ENCODE results near the gene OPHN1.

The OPHN1 gene

DNA sequence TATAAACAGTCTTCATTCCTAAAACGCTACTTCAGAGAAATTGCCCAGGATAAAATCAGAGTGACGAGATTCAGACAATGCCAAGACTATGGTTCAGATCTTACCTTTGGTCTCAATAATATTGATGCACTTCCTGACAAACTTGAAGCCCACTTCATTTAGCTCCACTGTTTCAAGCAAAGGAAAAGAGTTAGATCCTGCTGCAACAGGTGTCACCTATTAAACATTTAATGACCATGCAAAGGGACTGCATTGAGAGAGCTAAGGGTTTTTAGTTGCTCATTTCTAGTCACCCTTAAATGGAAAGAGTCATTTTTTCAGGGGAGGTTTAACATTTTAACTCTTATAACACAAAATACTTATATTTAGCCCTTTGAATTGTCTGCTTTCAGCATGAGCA is 239.5 kb downstream of the OPHN1 start:
- H3K4me1 ChIP-seq: no peaks in the 10 kb centered on the region
- no peak for TF ChIP-seq Cebpa-rat (IDR thresholded peaks at IDR 0.05)
- no peak overlapping the region for H3K4me2 ChIP-seq
- H3K9ac ChIP-seq: no peak overlapping the region
- no peaks in the 10 kb centered on the region for H3K36me3 ChIP-seq
- H3K27ac ChIP-seq: no peak overlapping the region
- no peaks in the 10 kb centered on the region for H3K9me3 ChIP-seq
- H3K27me3 ChIP-seq: peaks cover 53% of the 10 kb centered on the region
- no peaks in the 10 kb centered on the region for H4K20me1 ChIP-seq
- no peak overlapping the region for H3K4me3 ChIP-seq

- Histone ChIP-seq H3K4me2 (no peak overlapping the region), H3K27me3 (peaks cover 51% of the 10 kb centered on the region), H4K20me1 (no peaks in the 10 kb centered on the region), H3K9ac (no peak overlapping the region), H3K9me3 (no peaks in the 10 kb centered on the region), H3K36me3 (no peaks in the 10 kb centered on the region), H3K27ac (no peak overlapping the region), H3K4me1 (no peaks in the 10 kb centered on the region), H3K4me3 (no peak overlapping the region)
- no peak for TF ChIP-seq Cebpa-rat (IDR thresholded peaks at IDR 0.05)
Observed at GRCh38 chrX:68193234-68193633, 240.1 kb downstream of the OPHN1 start.

GRCh38 chrX:68190799-68191198 is 242.5 kb downstream of the OPHN1 start:
- no peak for TF ChIP-seq Cebpa-rat (IDR thresholded peaks at IDR 0.05)
- no peaks in the 10 kb centered on the region for H3K9me3 ChIP-seq
- no peaks in the 10 kb centered on the region for H4K20me1 ChIP-seq
- no peak overlapping the region for H3K4me2 ChIP-seq
- H3K36me3 ChIP-seq: no peaks in the 10 kb centered on the region
- H3K4me1 ChIP-seq: no peaks in the 10 kb centered on the region
- H3K9ac ChIP-seq: no peak overlapping the region
- H3K4me3 ChIP-seq: no peak overlapping the region
- H3K27me3 ChIP-seq: peaks cover 40% of the 10 kb centered on the region
- H3K27ac ChIP-seq: no peak overlapping the region

DNA sequence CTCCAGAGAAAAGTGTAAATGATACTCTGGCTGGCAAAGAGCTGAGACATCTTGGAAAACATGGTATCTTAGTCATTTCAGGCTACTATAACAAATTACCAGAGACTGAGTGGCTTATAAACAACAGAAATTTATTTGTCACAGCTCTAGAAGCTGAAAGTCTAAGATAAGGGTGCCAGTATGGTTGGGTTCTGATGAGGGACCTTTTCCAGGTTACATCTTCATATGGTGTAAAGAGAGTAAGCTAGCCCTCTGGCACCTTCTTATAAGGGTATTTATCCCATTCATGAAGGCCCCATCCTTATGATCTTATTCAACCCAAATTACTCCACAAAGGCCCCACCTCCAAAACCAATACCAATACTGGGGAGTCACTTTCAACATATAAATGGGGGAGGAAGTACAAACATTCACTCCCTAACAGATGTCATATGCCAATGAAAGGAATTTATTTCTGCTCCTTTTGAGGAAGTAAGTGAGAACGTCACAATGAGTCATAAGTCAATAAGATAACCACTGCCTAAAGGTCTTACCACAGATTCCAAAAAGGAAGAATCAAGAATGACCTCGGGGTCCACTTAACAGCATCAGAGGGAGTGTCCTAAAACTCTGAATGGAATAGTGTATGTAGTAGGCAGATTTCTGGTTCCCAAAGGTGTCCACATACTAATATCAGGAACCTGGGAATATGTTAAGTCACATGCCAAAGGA is 246.6 kb downstream of the OPHN1 start:
- no peak overlapping the region for H3K4me2 ChIP-seq
- no peak overlapping the region for H3K27ac ChIP-seq
- H3K27me3 ChIP-seq: peaks cover 15% of the 10 kb centered on the region
- H4K20me1 ChIP-seq: no peaks in the 10 kb centered on the region
- no peaks in the 10 kb centered on the region for H3K4me1 ChIP-seq
- H3K36me3 ChIP-seq: no peaks in the 10 kb centered on the region
- H3K9ac ChIP-seq: no peak overlapping the region
- no peak overlapping the region for H3K4me3 ChIP-seq
- TF ChIP-seq Cebpa-rat (IDR thresholded peaks at IDR 0.05): no peak
- H3K9me3 ChIP-seq: no peaks in the 10 kb centered on the region

- Histone ChIP-seq H3K9ac (no peak overlapping the region), H3K4me2 (no peak overlapping the region), H3K36me3 (no peaks in the 10 kb centered on the region), H3K27me3 (peaks cover 4% of the 10 kb centered on the region; the same call in 1 of the 2 replicates), H3K4me1 (no peaks in the 10 kb centered on the region), H3K4me3 (no peak overlapping the region), H4K20me1 (no peaks in the 10 kb centered on the region), H3K9me3 (no peaks in the 10 kb centered on the region), H3K27ac (no peak overlapping the region)
- no peak for TF ChIP-seq Cebpa-rat (IDR thresholded peaks at IDR 0.05)
Observed at GRCh38 chrX:68185161-68185560, 248.1 kb downstream of the OPHN1 start.

- no peak overlapping the region for H3K9ac ChIP-seq
- no peak overlapping the region for H3K4me3 ChIP-seq
- H4K20me1 ChIP-seq: no peaks in the 10 kb centered on the region
- no peak overlapping the region for H3K27ac ChIP-seq
- no peaks in the 10 kb centered on the region for H3K4me1 ChIP-seq
- H3K27me3 ChIP-seq: no peaks in the 10 kb centered on the region
- TF ChIP-seq Cebpa-rat (IDR thresholded peaks at IDR 0.05): no peak
- H3K9me3 ChIP-seq: no peaks in the 10 kb centered on the region
- no peak overlapping the region for H3K4me2 ChIP-seq
- no peaks in the 10 kb centered on the region for H3K36me3 ChIP-seq
Observed at GRCh38 chrX:68183612-68184214, 249.6 kb downstream of the OPHN1 start.

DNA sequence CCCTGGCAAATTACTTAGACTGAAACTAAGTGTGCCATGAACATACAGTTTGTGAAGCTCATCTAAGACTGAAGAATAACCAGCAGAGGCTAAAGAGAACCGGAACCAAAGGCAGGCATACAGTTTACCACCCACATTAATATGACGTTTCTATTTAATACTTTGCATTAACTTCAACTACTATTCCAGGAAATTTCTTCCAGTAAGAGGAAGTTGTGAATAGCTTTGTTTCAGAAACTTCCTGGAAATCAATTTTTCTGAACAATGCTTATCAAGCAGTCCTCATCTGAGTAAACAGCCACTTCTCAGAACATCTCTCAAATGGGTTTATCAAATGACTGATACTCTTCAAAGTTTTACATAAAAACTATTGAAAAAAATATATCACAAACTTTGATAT is 252.7 kb downstream of the OPHN1 start:
- no peak overlapping the region for H3K4me3 ChIP-seq
- no peaks in the 10 kb centered on the region for H4K20me1 ChIP-seq
- no peak overlapping the region for H3K27ac ChIP-seq
- no peak overlapping the region for H3K9ac ChIP-seq
- H3K4me1 ChIP-seq: no peaks in the 10 kb centered on the region
- H3K4me2 ChIP-seq: no peak overlapping the region
- H3K9me3 ChIP-seq: no peaks in the 10 kb centered on the region
- H3K27me3 ChIP-seq: peaks cover 2% of the 10 kb centered on the region; the same call in 1 of the 2 replicates
- no peaks in the 10 kb centered on the region for H3K36me3 ChIP-seq
- no peak for TF ChIP-seq Cebpa-rat (IDR thresholded peaks at IDR 0.05)

DNA sequence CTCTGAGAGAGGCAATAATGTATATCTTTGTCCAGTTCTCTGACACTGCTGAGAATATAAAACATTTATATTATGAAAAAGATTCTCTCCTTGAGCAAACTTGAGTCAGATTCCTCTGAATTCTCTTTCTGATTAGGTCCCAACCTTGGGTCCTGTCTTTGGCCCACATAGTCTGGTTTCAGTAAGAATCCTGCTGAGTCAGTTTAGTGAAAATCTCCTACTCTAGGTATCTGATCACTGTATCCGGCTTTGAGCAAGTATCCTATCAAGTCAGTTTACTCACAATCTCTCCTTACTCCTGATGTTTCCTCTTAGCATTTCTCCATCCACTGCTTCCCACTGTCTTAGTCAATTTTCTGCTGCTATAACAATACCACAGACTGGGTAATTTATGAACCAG is 253.9 kb downstream of the OPHN1 start:
- Histone ChIP-seq H3K4me2 (no peak overlapping the region), H3K27ac (no peak overlapping the region), H4K20me1 (no peaks in the 10 kb centered on the region), H3K27me3 (peaks cover 4% of the 10 kb centered on the region; the same call in 1 of the 2 replicates), H3K9me3 (no peaks in the 10 kb centered on the region), H3K36me3 (no peaks in the 10 kb centered on the region), H3K4me3 (no peak overlapping the region), H3K4me1 (no peaks in the 10 kb centered on the region), H3K9ac (no peak overlapping the region)
- no peak for TF ChIP-seq Cebpa-rat (IDR thresholded peaks at IDR 0.05)

GRCh38 chrX:68177542-68177941 is 255.8 kb downstream of the OPHN1 start:
- peaks cover 4% of the 10 kb centered on the region; the same call in 1 of the 2 replicates for H3K27me3 ChIP-seq
- H4K20me1 ChIP-seq: no peaks in the 10 kb centered on the region
- no peak overlapping the region for H3K4me2 ChIP-seq
- H3K9ac ChIP-seq: no peak overlapping the region
- no peaks in the 10 kb centered on the region for H3K4me1 ChIP-seq
- no peak overlapping the region for H3K27ac ChIP-seq
- H3K4me3 ChIP-seq: no peak overlapping the region
- H3K36me3 ChIP-seq: no peaks in the 10 kb centered on the region
- no peaks in the 10 kb centered on the region for H3K9me3 ChIP-seq
- no peak for TF ChIP-seq Cebpa-rat (IDR thresholded peaks at IDR 0.05)

DNA sequence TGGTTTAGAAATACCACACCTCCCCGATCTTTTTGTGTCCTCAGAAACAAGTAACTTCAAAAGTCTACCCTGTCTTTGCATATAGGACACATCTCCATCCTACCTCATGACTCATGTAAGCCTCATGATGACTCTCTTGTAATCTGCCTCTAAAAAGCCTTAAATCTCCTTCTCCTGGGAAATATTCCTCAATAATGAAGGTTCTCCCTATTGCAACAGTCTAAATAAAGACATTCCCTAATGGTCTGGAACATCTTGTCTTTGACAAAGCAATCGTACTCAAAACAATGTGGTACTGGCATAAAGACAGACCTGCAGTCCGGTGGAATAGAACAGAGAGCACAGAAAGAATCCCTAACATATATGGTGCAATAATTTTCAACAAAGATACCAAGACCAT is 257.7 kb downstream of the OPHN1 start:
- peaks cover 4% of the 10 kb centered on the region; the same call in 1 of the 2 replicates for H3K27me3 ChIP-seq
- no peak overlapping the region for H3K27ac ChIP-seq
- H3K9ac ChIP-seq: no peak overlapping the region
- no peaks in the 10 kb centered on the region for H4K20me1 ChIP-seq
- TF ChIP-seq Cebpa-rat (IDR thresholded peaks at IDR 0.05): no peak
- no peak overlapping the region for H3K4me3 ChIP-seq
- no peak overlapping the region for H3K4me2 ChIP-seq
- H3K9me3 ChIP-seq: no peaks in the 10 kb centered on the region
- H3K4me1 ChIP-seq: no peaks in the 10 kb centered on the region
- no peaks in the 10 kb centered on the region for H3K36me3 ChIP-seq
